SK-N-SH treated with all-trans-retinoic acid at 6 μM for 48 hours (cell line): ENCODE results near the gene CYBA.

ENCODE experiments used
- BACH2 ChIP-seq: fragments of 250-450 bp; sonication (Bioruptor Pico); IDR thresholded peaks from 2 replicates; pipeline ENCODE4 v1.9.0; 2021; ENCODE audit warnings: mild to moderate bottlenecking, borderline replicate concordance
- CREB5 ChIP-seq: fragments of 250-450 bp; sonication (Bioruptor Pico); IDR thresholded peaks from 2 replicates; pipeline ENCODE4 v1.5.1; 2020; ENCODE audit warnings: low read depth, mild to moderate bottlenecking, moderate library complexity
- CSDC2 ChIP-seq: fragments of 250-450 bp; sonication (Bioruptor Pico); IDR thresholded peaks from 2 replicates; pipeline ENCODE4 v1.5.0; 2020; ENCODE audit warnings: mild to moderate bottlenecking, moderate library complexity
- RARB ChIP-seq: fragments of 250-450 bp; sonication (Bioruptor Pico); IDR thresholded peaks from 2 replicates; pipeline ENCODE4 v1.8.0; 2021; ENCODE audit warnings: mild to moderate bottlenecking, moderate library complexity
- TCF4 ChIP-seq: fragments of 250-450 bp; sonication (Bioruptor Pico); IDR thresholded peaks from 2 replicates; pipeline ENCODE4 v1.8.0; 2021; ENCODE audit warnings: mild to moderate bottlenecking, moderate library complexity, borderline replicate concordance
- TOX ChIP-seq: fragments of 250-450 bp; sonication (Bioruptor Pico); IDR thresholded peaks from 2 replicates; pipeline ENCODE4 v1.8.0; 2021; ENCODE audit warnings: mild to moderate bottlenecking, moderate library complexity, borderline replicate concordance
- ZFP30 ChIP-seq: fragments of 450-650 bp; formaldehyde crosslinking; IDR thresholded peaks from 2 replicates; pipeline ENCODE4 v1.5.0; 2022; ENCODE audit warnings: mild to moderate bottlenecking, moderate library complexity
- ZNF8 ChIP-seq: fragments of 450-650 bp; formaldehyde crosslinking; IDR thresholded peaks from 2 replicates; pipeline ENCODE4 v1.5.0; 2020; ENCODE audit warnings: mild to moderate bottlenecking, moderate library complexity
- TF ChIP-seq, protein P1 (sequence below): fragments of 250-450 bp; sonication (Bioruptor Pico); IDR thresholded peaks from 2 replicates; pipeline ENCODE4 v1.8.0; 2020; ENCODE audit warnings: mild to moderate bottlenecking, moderate library complexity, borderline replicate concordance
- TF ChIP-seq, protein P2 (sequence below): fragments of 250-450 bp; sonication (Bioruptor Pico); IDR thresholded peaks from 2 replicates; pipeline ENCODE4 v1.8.0; 2021; ENCODE audit warnings: low read depth, mild to moderate bottlenecking, moderate library complexity, borderline replicate concordance
- TF ChIP-seq, protein P3 (sequence below): fragments of 250-450 bp; sonication (Bioruptor Pico); IDR thresholded peaks from 2 replicates; pipeline ENCODE4 v1.5.0; 2020; ENCODE audit warnings: mild to moderate bottlenecking, moderate library complexity

DNA sequence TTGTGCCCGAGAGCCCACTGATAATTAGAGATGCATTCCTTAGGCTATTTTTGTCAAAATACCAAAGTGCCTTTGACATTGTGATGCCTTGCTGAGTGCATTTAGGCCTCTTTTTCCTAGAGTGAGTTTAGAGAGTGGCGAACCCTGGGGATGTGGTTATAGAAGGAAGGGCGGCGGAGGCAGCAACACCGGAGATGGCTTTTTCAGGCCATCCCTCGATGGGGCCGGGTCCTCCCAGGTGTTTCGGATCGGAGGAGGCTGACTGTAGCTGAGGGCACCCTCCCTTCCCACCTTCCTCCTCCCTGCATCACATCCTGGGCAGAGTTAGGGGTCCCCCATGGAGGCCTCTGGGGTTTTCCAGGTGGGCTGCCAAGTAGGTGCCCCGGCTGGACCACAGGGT, 42.0 kb upstream of the CYBA start:
- TF ChIP-seq CSDC2 (no peak), ZFP30 (no peak), TCF4 (no peak), RARB (CRISPR knock-in tag) (no peak), CREB5 (no peak), BACH2 (no peak), TOX (CRISPR knock-in tag) (no peak), ZNF8 (CRISPR knock-in tag) (no peak)
- TF ChIP-seq, protein P1, sequence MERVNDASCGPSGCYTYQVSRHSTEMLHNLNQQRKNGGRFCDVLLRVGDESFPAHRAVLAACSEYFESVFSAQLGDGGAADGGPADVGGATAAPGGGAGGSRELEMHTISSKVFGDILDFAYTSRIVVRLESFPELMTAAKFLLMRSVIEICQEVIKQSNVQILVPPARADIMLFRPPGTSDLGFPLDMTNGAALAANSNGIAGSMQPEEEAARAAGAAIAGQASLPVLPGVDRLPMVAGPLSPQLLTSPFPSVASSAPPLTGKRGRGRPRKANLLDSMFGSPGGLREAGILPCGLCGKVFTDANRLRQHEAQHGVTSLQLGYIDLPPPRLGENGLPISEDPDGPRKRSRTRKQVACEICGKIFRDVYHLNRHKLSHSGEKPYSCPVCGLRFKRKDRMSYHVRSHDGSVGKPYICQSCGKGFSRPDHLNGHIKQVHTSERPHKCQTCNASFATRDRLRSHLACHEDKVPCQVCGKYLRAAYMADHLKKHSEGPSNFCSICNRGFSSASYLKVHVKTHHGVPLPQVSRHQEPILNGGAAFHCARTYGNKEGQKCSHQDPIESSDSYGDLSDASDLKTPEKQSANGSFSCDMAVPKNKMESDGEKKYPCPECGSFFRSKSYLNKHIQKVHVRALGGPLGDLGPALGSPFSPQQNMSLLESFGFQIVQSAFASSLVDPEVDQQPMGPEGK (CRISPR knock-in tag) = no peak
- TF ChIP-seq, protein P2, sequence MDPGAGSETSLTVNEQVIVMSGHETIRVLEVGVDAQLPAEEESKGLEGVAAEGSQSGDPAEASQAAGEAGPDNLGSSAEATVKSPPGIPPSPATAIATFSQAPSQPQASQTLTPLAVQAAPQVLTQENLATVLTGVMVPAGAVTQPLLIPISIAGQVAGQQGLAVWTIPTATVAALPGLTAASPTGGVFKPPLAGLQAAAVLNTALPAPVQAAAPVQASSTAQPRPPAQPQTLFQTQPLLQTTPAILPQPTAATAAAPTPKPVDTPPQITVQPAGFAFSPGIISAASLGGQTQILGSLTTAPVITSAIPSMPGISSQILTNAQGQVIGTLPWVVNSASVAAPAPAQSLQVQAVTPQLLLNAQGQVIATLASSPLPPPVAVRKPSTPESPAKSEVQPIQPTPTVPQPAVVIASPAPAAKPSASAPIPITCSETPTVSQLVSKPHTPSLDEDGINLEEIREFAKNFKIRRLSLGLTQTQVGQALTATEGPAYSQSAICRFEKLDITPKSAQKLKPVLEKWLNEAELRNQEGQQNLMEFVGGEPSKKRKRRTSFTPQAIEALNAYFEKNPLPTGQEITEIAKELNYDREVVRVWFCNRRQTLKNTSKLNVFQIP (CRISPR knock-in tag) = no peak
- TF ChIP-seq, protein P3, sequence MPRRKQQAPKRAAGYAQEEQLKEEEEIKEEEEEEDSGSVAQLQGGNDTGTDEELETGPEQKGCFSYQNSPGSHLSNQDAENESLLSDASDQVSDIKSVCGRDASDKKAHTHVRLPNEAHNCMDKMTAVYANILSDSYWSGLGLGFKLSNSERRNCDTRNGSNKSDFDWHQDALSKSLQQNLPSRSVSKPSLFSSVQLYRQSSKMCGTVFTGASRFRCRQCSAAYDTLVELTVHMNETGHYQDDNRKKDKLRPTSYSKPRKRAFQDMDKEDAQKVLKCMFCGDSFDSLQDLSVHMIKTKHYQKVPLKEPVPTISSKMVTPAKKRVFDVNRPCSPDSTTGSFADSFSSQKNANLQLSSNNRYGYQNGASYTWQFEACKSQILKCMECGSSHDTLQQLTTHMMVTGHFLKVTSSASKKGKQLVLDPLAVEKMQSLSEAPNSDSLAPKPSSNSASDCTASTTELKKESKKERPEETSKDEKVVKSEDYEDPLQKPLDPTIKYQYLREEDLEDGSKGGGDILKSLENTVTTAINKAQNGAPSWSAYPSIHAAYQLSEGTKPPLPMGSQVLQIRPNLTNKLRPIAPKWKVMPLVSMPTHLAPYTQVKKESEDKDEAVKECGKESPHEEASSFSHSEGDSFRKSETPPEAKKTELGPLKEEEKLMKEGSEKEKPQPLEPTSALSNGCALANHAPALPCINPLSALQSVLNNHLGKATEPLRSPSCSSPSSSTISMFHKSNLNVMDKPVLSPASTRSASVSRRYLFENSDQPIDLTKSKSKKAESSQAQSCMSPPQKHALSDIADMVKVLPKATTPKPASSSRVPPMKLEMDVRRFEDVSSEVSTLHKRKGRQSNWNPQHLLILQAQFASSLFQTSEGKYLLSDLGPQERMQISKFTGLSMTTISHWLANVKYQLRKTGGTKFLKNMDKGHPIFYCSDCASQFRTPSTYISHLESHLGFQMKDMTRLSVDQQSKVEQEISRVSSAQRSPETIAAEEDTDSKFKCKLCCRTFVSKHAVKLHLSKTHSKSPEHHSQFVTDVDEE (CRISPR knock-in tag) = no peak
